CD4-positive, alpha-beta T cell treated with Interferon gamma for 1 hour (primary cell): ENCODE results near the gene TMOD1.
"Not testable (repeated sequence)": the region's sequence is repeated elsewhere in the genome, so short reads cannot be mapped to it uniquely, and the experiment has no call there.

ENCODE experiments used
- DNase-seq: peaks from one replicate; pipeline ENCODE4 v3.0.0-alpha.2; 2020

The TMOD1 gene

GRCh38 chr9:97601228-97601898 lies 99.9 kb downstream of the TMOD1 start:
- no peak for DNase-seq

- no peak for DNase-seq
Observed at GRCh38 chr9:97602430-97602829, 101.0 kb downstream of the TMOD1 start.

GRCh38 chr9:97604901-97605645 lies 103.6 kb downstream of the TMOD1 start:
- DNase-seq: no peak

GRCh38 chr9:97615439-97616072 lies 114.1 kb downstream of the TMOD1 start:
- peak; percentile 40 for DNase-seq

- DNase-seq: no peak
Observed at GRCh38 chr9:97617939-97618416, 116.5 kb downstream of the TMOD1 start.

GRCh38 chr9:97620063-97620462 lies 118.6 kb downstream of the TMOD1 start:
- not testable (repeated sequence) for DNase-seq

- DNase-seq: not testable (repeated sequence)
Observed at GRCh38 chr9:97622483-97622882, 121.0 kb downstream of the TMOD1 start.

GRCh38 chr9:97623946-97624345 lies 122.5 kb downstream of the TMOD1 start:
- DNase-seq: no peak

GRCh38 chr9:97625620-97626019 lies 124.2 kb downstream of the TMOD1 start:
- no peak for DNase-seq

- DNase-seq: no peak
Observed at GRCh38 chr9:97627624-97628023, 126.2 kb downstream of the TMOD1 start.

GRCh38 chr9:97628668-97629067 lies 127.2 kb downstream of the TMOD1 start:
- no peak for DNase-seq

GRCh38 chr9:97629156-97629555 lies 127.7 kb downstream of the TMOD1 start:
- no peak for DNase-seq

GRCh38 chr9:97630591-97630990 lies 129.1 kb downstream of the TMOD1 start:
- no peak for DNase-seq

- peak; percentile 8 for DNase-seq
Observed at GRCh38 chr9:97632248-97632984, 130.9 kb downstream of the TMOD1 start.

GRCh38 chr9:97632985-97633858 lies 131.8 kb downstream of the TMOD1 start, which contains the start of the genes NCBP1 and TSTD2:
Gene NCBP1, plus strand, starts transcription at chr9:97633821. Its CDS starts 61 bp downstream, at chr9:97633882.
Gene TSTD2, minus strand, starts transcription at chr9:97633368. Its CDS starts 5,806 bp downstream, at chr9:97627562.
- peak; percentile 98 for DNase-seq

- DNase-seq: no peak
Observed at GRCh38 chr9:97633859-97634490, 132.5 kb downstream of the TMOD1 start.

- no peak for DNase-seq
Observed at GRCh38 chr9:97635026-97635425, 133.6 kb downstream of the TMOD1 start.

GRCh38 chr9:97636903-97637302 lies 135.4 kb downstream of the TMOD1 start:
- DNase-seq: no peak

GRCh38 chr9:97638666-97639065 lies 137.2 kb downstream of the TMOD1 start:
- no peak for DNase-seq

- no peak for DNase-seq
Observed at GRCh38 chr9:97640325-97640724, 138.9 kb downstream of the TMOD1 start.

- DNase-seq: no peak
Observed at GRCh38 chr9:97645720-97646119, 144.3 kb downstream of the TMOD1 start.
